Measurements from ENCODE around the gene TXNDC15.
A peak's percentile ranks its signal among the peaks of the same experiment; 100 is the strongest.
"Not testable (repeated sequence)": the region's sequence is repeated elsewhere in the genome, so short reads cannot be mapped to it uniquely, and the experiment has no call there.

The TXNDC15 gene, protein sequence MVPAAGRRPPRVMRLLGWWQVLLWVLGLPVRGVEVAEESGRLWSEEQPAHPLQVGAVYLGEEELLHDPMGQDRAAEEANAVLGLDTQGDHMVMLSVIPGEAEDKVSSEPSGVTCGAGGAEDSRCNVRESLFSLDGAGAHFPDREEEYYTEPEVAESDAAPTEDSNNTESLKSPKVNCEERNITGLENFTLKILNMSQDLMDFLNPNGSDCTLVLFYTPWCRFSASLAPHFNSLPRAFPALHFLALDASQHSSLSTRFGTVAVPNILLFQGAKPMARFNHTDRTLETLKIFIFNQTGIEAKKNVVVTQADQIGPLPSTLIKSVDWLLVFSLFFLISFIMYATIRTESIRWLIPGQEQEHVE

GRCh38 chr5:134873987-134874830, at the start of gene TXNDC15:
TSS of gene TXNDC15 (plus strand) at chr5:134874371. CDS start at chr5:134874428, 57 bp downstream.
- peaks cover 29% of the 10 kb centered on the region for H3K36me3 Mint-ChIP-seq
- H3K27me3 Mint-ChIP-seq = no peaks in the 10 kb centered on the region
- H3K27ac Mint-ChIP-seq = peak within 1 kb of the TSS; percentile 96
- peaks cover 47% of the 10 kb centered on the region for H3K4me1 Mint-ChIP-seq
- DNase-seq = peak; percentile 89
- CTCF ChIA-PET = interaction anchor here (1.0 to 1.6 kb wide), 3 partner anchors 14 to 30 kb away, joined by 3 to 7 read pairs (median 5); partner anchors contain the start of gene PCBD2
- peak within 1 kb of the TSS; percentile 98 for H3K4me3 Mint-ChIP-seq
- no peaks in the 10 kb centered on the region for H3K9me3 Mint-ChIP-seq

DNA sequence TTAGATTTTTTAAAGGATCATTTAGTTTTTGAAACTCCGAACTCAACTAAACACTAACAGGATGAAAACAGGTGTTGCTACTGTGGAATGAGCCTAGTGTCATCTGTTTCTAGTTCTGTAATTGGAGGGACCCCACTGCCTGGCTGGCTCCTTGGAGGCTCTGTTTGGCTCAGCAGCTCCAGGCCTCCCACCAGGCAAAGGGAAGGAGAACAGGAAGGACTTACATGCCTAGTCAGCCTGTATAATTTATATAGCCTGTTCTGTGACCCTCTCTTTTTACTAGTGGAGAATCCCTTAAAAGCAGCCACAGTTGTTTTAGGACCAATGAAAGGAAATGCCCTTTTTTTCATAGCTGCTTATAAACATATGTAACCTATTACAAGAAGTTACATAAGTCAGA, 49.5 kb upstream of the TXNDC15 start:
- Mint-ChIP-seq H3K4me3 (no peak overlapping the region), H3K36me3 (peaks cover 31% of the 10 kb centered on the region), H3K27me3 (no peaks in the 10 kb centered on the region), H3K9me3 (no peaks in the 10 kb centered on the region), H3K4me1 (no peaks in the 10 kb centered on the region), H3K27ac (no peak overlapping the region)
- no peak for DNase-seq
- CTCF ChIA-PET = interaction anchor here (1.2 kb wide), 1 partner anchor 27 kb away, joined by 3 read pairs; no protein-coding TSS in a partner anchor

DNA sequence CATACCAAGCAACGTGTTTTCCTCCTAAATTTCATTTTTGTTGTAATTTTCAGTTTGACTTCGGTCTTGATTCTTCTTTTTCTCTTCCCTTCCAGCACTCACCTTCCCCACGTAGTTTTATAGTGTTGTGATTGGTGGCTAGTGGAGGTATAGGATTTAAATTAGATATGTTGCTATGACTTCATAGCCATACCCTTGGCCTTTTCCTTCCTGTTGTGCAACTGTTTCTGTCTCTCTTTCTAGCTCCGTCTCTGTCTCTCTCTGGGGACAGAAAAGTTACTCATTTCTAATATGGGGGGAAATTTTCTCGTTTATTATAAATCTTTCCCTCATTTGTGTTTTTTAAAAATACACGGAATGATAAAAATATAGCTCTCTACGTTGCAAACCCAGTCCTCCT, 49.0 kb upstream of the TXNDC15 start:
- H3K4me3 Mint-ChIP-seq = no peak overlapping the region
- H3K4me1 Mint-ChIP-seq = no peaks in the 10 kb centered on the region
- no peaks in the 10 kb centered on the region for H3K9me3 Mint-ChIP-seq
- H3K36me3 Mint-ChIP-seq = peaks cover 30% of the 10 kb centered on the region
- CTCF ChIA-PET = interaction anchor here (1.2 kb wide), 1 partner anchor 27 kb away, joined by 3 read pairs; no protein-coding TSS in a partner anchor
- no peaks in the 10 kb centered on the region for H3K27me3 Mint-ChIP-seq
- H3K27ac Mint-ChIP-seq = no peak overlapping the region
- no peak for DNase-seq

GRCh38 chr5:134833340-134834032, 40.7 kb upstream of the TXNDC15 start:
- no peaks in the 10 kb centered on the region for H3K4me1 Mint-ChIP-seq
- peak overlapping the region; percentile 14 for H3K27ac Mint-ChIP-seq
- H3K9me3 Mint-ChIP-seq = no peaks in the 10 kb centered on the region
- no peaks in the 10 kb centered on the region for H3K27me3 Mint-ChIP-seq
- peaks cover 19% of the 10 kb centered on the region for H3K36me3 Mint-ChIP-seq
- H3K4me3 Mint-ChIP-seq = no peak overlapping the region
- no peak for DNase-seq
- CTCF ChIA-PET = interaction anchor here (1.7 kb wide), 1 partner anchor 10 kb away, joined by 4 read pairs; no protein-coding TSS in a partner anchor

DNA sequence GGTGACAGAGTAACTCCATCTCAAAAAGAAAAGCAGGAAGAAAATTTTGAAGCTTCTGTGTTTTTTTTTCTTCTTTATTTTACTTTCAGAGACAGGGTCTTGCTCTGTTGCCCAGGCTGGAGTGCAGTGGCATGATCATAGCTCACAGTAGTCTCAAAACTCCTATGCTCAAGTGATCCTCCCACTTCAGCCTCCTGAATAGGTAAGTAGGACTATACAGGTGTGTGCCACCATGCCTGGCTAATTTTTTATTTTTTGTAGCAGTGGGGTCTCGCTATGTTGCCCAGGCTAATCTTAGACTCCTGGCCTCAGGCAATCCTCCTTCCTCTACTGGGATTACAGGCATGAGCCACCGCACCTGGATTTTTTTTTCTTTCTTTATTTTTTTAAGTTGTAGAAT, 38.5 kb upstream of the TXNDC15 start:
- no peak overlapping the region for H3K4me3 Mint-ChIP-seq
- H3K27me3 Mint-ChIP-seq = no peaks in the 10 kb centered on the region
- no peak overlapping the region for H3K27ac Mint-ChIP-seq
- H3K9me3 Mint-ChIP-seq = no peaks in the 10 kb centered on the region
- no peak for DNase-seq
- CTCF ChIA-PET = no interaction called here
- peaks cover 24% of the 10 kb centered on the region for H3K36me3 Mint-ChIP-seq
- no peaks in the 10 kb centered on the region for H3K4me1 Mint-ChIP-seq

DNA sequence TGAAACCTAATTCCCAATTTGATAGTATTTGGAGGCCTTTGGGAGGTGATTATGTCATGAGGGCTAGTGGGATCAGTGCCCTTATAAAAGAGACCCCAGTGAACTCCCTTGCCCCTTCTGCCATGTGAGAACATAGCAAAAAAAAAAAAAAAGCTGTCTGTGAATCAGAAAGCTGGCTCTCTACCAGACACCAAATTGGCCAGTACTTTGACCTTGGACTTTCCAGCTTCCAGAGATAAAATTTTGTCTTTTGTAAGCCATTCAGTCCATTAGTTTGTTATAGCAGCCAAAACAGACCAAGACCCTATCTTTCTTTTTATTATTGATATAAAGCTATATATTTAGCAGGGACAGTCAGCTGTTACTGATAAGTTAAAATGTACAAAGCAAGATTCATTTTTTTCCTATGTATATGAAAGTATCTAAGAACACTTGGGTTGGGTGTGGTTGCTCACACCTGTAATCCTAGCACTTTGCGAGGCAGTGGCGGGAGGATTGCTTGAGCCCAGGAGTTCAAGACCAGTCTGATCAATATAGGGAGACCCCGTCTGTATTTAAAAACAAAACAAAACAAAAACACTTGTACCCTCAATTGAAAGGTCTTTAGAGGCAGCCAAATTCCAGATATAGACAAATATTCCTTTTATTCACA, 36.5 kb upstream of the TXNDC15 start:
- no peak overlapping the region for H3K4me3 Mint-ChIP-seq
- H3K36me3 Mint-ChIP-seq = peaks cover 23% of the 10 kb centered on the region
- H3K9me3 Mint-ChIP-seq = no peaks in the 10 kb centered on the region
- H3K27me3 Mint-ChIP-seq = no peaks in the 10 kb centered on the region
- DNase-seq = no peak
- H3K27ac Mint-ChIP-seq = no peak overlapping the region
- H3K4me1 Mint-ChIP-seq = no peaks in the 10 kb centered on the region
- CTCF ChIA-PET = no interaction called here

GRCh38 chr5:134838361-134838760, 35.8 kb upstream of the TXNDC15 start:
- H3K9me3 Mint-ChIP-seq, H3K4me3 Mint-ChIP-seq, CTCF ChIA-PET, H3K4me1 Mint-ChIP-seq, DNase-seq, H3K27ac Mint-ChIP-seq, H3K27me3 Mint-ChIP-seq: not testable (repeated sequence)
- peaks cover 23% of the 10 kb centered on the region for H3K36me3 Mint-ChIP-seq

GRCh38 chr5:134840811-134841210, 33.4 kb upstream of the TXNDC15 start:
- H3K36me3 Mint-ChIP-seq = peaks cover 16% of the 10 kb centered on the region
- no peak for DNase-seq
- no peaks in the 10 kb centered on the region for H3K27me3 Mint-ChIP-seq
- H3K4me1 Mint-ChIP-seq = peaks cover 11% of the 10 kb centered on the region
- H3K9me3 Mint-ChIP-seq = no peaks in the 10 kb centered on the region
- H3K4me3 Mint-ChIP-seq = no peak overlapping the region
- CTCF ChIA-PET = interaction anchor here (1.4 kb wide), 1 partner anchor 102 kb away, joined by 4 read pairs; the partner anchor contains the start of gene CAMLG
- no peak overlapping the region for H3K27ac Mint-ChIP-seq

DNA sequence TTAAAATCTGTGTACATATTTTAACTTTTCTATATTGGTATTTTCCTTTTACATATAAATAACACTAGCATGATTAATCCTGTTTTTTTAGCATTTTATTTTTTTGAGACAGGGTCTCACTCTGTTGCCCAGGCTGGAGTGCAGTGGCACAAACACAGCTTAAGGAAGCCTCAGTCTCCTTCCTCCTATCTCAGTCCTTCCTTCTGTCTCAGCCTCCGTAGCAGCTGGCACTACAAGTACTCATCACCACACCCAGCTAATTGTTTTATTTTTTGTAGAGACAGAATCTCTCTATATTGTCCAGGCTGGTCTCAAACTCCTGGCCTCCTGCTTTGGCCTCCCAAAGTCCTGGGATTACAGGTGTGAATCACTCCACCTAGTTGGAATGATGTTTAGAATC, 29.9 kb upstream of the TXNDC15 start:
- Mint-ChIP-seq H3K4me1 (peaks cover 36% of the 10 kb centered on the region), H3K27me3 (no peaks in the 10 kb centered on the region), H3K9me3 (no peaks in the 10 kb centered on the region), H3K36me3 (peaks cover 14% of the 10 kb centered on the region), H3K4me3 (no peak overlapping the region), H3K27ac (peak overlapping the region; percentile 96)
- DNase-seq = no peak
- CTCF ChIA-PET = no interaction called here

GRCh38 chr5:134845335-134845851, 28.8 kb upstream of the TXNDC15 start:
- no peak for DNase-seq
- peaks cover 11% of the 10 kb centered on the region for H3K36me3 Mint-ChIP-seq
- H3K27ac Mint-ChIP-seq = peak overlapping the region; percentile 96
- H3K4me3 Mint-ChIP-seq = peak overlapping the region; percentile 89
- H3K27me3 Mint-ChIP-seq = no peaks in the 10 kb centered on the region
- H3K9me3 Mint-ChIP-seq = no peaks in the 10 kb centered on the region
- peaks cover 43% of the 10 kb centered on the region for H3K4me1 Mint-ChIP-seq
- CTCF ChIA-PET = interaction anchor here (0.9 kb wide), 1 partner anchor 59 kb away, joined by 3 read pairs; the partner anchor contains the start of gene PCBD2

- Mint-ChIP-seq H3K36me3 (peaks cover 6% of the 10 kb centered on the region), H3K27ac (peak within 1 kb of the TSS; percentile 96), H3K27me3 (no peaks in the 10 kb centered on the region), H3K9me3 (no peaks in the 10 kb centered on the region), H3K4me1 (peaks cover 48% of the 10 kb centered on the region), H3K4me3 (peak within 1 kb of the TSS; percentile 89)
- CTCF ChIA-PET = interaction anchor here (0.9 to 1.1 kb wide), 2 partner anchors 31 to 59 kb away, joined by 3 to 4 read pairs; partner anchors contain the start of gene PCBD2
- peak; percentile 96 for DNase-seq
These were observed 28.1 kb upstream of the TXNDC15 start, which contains the start of gene C5orf24 for GRCh38 chr5:134845852-134846640. TSS of gene C5orf24 (plus strand) at chr5:134845968. CDS start at chr5:134854901, 8,933 bp downstream.

- peak; percentile 42 for DNase-seq
- CTCF ChIA-PET = interaction anchor here (1.1 to 1.2 kb wide), 2 partner anchors 31 to 58 kb away, joined by 4 to 5 read pairs; partner anchors contain the start of gene PCBD2
- peaks cover 53% of the 10 kb centered on the region for H3K4me1 Mint-ChIP-seq
These were observed 27.6 kb upstream of the TXNDC15 start for GRCh38 chr5:134846641-134846960.

More at GRCh38 chr5:134846641-134846960, 27.6 kb upstream of the TXNDC15 start:
- Mint-ChIP-seq H3K9me3 (no peaks in the 10 kb centered on the region), H3K27me3 (no peaks in the 10 kb centered on the region), H3K27ac (peak overlapping the region; percentile 96), H3K4me3 (peak overlapping the region; percentile 89), H3K36me3 (peaks cover 6% of the 10 kb centered on the region)

Measured in activated naive CD4-positive, alpha-beta T cell treated with anti-CD3 and anti-CD28 coated beads, Interleukin-2, amount 10 ng/mL, durations not matched to agents 7 days and 5 days (primary cell).